Body of pancreas (tissue), 4 donors: ENCODE measurements around the gene IL36G.

Experiments
- POLR2A ChIP-seq, 3 donors: fragments of 450-650 bp; IDR thresholded peaks; one replicate each; pipeline ENCODE4 v1.6.1; 2016; ENCODE audit warnings: antibody characterized with exemption in 3 of 3, mild to moderate bottlenecking in 2 of 3
- TF ChIP-seq, protein P1 (sequence below), 7 experiments: fragments of 450-650 bp in 4 of 7; fragments of 200-600 bp in 3 of 7; sonication (generic) in 3 of 7; IDR thresholded peaks; one replicate each; pipeline ENCODE4 v1.5.1; 2016 to 2019; ENCODE audit warnings: antibody characterized with exemption in 7 of 7

DNA sequence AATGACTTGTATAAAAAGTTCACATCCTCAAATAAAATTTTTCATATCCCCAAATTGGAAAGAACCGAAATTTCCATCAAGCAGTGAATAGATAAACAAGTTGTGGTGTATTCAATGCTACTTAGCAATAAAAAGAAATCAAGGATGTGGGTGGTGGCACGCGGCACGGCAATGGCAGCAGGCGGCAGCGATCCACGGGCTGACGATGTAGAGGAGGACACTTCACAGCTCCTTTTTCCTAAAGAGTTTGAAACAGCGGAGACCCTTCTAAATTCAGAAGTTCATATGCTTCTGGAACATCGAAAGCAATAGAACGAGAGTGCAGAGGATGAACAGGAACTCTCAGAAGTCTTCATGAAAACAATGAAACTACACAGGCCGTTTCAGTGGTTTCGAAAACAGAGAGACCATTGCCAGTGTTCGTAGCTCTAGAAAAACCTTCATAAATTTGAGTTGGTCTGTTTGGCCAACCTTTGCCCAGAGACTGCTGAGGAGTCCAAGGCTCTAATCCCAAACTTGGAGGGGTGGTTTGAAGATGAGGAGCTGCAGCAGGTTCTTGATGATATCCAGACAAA is 17.6 kb downstream of the IL36G start:
- TF ChIP-seq POLR2A (IDR thresholded peaks at IDR 0.05) = no peak
- TF ChIP-seq, protein P1, sequence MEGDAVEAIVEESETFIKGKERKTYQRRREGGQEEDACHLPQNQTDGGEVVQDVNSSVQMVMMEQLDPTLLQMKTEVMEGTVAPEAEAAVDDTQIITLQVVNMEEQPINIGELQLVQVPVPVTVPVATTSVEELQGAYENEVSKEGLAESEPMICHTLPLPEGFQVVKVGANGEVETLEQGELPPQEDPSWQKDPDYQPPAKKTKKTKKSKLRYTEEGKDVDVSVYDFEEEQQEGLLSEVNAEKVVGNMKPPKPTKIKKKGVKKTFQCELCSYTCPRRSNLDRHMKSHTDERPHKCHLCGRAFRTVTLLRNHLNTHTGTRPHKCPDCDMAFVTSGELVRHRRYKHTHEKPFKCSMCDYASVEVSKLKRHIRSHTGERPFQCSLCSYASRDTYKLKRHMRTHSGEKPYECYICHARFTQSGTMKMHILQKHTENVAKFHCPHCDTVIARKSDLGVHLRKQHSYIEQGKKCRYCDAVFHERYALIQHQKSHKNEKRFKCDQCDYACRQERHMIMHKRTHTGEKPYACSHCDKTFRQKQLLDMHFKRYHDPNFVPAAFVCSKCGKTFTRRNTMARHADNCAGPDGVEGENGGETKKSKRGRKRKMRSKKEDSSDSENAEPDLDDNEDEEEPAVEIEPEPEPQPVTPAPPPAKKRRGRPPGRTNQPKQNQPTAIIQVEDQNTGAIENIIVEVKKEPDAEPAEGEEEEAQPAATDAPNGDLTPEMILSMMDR (IDR thresholded peaks at IDR 0.05) = no peak
